GM18519 (cell line): Measurements from ENCODE around the gene CLSTN1.

Experiments used
- ATAC-seq: cut with Tn5 transposase; IDR thresholded peaks from one replicate; pipeline ENCODE4 v1.9.1; 2021; ENCODE audit warnings: mild to moderate bottlenecking, moderate library complexity; ENCODE audit not compliant: unreplicated experiment, low FRiP score

The CLSTN1 gene

DNA sequence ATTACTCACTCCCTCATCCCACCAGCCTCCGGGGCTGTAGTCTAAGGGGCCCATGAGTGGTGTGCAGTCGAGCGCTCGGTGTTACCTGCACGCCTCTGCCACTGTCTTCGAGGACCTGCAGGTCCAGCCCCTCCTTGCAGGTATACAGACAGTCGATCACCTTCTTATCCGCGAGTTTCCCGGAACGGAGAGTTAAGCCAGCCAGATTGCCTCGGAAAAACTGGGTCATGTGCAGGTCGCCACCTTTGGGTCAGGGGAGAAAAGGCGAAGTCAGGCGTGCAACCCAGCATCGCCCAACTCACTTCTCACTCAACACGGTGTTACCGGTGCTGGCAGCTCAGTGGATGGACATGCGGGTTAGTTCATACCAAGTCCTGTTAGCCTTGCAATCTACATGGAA lies 88.0 kb downstream of the CLSTN1 start:
- no peak for ATAC-seq

DNA sequence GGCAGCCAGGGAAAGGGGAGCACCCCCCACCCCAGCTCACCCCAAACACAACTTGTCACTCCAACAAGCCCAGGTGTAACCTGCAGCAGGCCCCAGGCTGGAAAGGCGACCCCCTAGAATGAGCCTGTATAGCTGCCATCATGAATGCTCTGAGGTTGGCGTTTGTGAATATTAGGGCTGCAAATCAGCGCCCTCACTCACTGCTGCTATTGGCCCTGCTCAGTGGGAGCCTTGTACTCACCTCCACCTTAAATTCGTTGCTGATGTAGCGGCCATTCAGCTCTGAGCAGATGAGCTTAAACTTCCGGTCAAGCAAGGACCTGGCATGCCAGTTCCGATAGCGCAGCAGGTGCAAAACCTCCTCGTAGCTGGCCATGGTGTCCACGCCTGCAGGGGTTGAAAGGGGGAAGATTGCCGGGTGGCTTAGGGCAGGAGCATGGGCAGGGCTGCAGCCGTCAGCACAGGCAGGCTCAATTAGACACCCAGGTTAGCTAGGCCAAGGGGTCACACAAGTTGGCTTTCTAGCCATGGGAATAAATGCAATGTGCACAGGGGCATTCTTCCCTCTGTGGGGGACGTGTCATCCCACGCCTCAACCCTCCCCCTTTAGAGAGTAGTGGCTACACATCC lies 90.5 kb downstream of the CLSTN1 start:
- no peak for ATAC-seq

DNA sequence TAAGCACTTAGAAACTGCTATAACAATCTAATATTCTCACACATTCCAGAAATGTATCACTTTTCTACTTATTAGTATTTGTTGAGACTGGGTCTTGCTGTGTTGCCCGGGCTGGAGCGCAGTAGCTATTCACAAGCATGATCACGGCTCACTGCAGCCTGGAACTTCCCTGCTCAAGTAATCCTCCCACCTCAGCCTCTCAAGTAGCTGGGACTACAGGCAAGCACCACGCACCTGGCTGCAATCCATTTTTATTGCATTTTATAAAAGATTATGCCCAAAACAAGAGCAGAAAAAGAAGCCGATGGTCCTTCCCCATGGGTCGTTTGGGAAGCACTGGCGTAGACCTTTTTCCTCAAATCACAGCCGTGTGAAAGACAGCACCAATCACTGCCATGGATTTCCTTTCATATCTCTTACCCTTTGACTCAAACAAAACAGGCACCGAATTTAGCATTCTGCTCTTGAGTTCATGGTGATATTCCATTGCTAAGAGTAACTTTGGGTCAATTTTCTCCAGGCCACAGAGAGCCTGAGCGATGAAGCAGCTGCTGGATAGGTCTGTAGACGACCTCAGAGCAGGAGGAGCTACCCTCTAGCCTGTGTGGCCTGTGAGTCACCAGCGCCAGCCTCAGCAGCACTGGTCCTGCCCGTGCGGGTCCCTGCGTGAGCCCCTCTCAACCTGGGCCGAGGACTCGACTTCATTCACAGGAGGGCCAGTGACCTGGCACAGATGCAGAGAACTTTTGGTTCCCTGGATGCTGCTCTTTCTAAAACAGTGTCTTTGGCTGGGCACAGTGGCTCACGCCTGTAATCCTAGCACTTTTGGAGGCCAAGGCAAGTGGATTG lies 91.4 kb downstream of the CLSTN1 start:
- no peak for ATAC-seq

DNA sequence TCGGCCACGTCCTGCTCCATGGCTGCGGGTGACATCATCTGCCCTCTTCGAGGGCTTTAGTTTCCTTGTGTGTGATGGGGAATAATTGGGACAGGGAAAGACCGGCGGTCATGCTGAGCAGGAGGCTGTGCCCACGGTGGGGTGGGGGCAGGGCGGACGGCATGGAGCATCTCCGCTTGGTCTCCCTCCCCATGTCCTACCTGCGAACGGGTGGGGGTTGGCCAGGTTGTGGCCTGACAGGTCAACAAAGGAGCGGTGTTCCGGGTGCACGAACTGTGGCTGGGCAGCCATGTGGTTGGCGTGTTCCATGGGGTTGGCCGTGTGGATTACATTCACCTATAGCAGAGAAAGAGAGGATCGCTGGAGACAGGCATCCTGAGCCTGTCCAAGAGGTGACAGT lies 92.2 kb downstream of the CLSTN1 start:
- ATAC-seq: no peak

DNA sequence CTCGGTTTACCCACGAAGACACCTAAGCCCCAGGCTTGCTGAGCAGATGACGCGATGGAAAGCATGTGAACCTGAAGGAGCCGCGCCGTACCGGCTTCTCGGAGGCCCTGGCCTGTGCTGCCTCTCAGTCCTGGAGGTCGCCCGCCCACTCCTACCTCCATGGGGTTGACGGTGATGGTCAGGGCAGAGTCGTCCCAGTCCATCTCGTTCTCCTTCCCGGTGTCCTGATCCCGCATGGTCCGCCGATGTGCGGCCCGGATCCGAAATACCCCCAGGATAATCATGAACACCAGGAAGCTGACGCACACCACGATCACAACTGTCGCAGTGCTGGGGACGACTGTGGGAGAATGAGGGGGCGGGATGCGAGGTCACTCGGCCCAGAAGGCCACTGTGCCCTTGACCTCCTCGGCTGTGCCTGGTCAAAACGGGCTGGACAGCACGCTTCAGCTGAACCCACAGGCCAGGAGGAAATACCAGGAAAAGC lies 92.7 kb downstream of the CLSTN1 start:
- no peak for ATAC-seq

DNA sequence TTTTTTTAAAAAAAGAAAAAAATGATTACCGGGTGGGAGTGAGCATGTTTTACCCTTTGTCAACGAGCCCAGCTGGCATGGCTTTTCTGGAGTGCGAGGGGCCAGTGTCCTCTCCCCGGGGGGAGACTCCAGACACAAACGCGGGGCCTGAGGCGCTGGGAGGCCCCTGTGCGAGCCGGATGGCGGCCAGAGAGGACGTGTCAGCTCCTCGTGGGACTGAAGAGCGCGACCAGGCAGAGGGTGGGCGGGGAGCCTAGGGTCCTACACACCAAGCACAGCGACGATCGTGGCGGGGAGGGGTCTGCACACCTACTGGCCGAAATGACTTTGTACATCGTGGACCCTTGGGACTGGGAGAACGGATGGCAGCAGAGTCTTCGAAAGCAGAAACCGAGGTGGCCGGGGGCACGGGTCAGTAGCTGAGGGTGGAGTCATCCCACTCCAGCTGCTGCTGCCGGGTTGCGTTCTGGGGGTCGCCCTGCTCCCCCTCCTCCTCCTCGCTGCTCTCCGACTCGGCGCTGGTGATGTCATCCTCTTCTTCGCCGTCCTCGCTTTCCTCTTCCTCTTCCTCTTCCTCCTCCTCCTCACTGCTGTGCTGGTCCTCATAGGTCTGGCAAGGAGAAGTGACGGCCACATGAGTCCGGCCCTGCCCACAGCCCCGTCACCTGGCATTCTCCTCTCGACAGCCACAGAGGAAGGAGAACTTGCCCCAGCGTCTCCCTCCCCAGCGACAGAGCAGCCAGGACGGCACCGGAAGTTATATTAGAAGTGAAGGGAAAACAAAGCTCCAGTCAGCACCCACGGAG lies 93.5 kb downstream of the CLSTN1 start:
- no peak for ATAC-seq

DNA sequence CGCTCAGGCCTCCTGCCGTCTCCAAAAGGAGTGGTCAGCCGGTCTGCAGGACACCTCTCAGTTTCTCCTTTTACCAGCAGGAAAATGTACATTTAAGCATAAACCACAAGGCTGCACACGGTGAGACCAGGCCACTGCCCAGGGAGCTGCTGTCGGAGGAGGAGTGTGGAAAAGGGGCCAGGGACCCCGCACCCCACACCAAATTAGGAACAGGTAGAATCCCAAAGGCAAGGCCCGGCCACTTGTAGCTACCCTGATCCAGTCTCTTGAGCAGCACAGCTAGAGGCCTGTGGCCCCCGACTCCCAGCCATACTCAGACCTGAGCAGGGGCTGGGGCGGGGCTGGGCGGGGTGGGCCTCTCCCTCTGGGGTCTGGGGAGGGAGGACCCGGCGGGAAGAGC lies 94.2 kb downstream of the CLSTN1 start:
- ATAC-seq: no peak

DNA sequence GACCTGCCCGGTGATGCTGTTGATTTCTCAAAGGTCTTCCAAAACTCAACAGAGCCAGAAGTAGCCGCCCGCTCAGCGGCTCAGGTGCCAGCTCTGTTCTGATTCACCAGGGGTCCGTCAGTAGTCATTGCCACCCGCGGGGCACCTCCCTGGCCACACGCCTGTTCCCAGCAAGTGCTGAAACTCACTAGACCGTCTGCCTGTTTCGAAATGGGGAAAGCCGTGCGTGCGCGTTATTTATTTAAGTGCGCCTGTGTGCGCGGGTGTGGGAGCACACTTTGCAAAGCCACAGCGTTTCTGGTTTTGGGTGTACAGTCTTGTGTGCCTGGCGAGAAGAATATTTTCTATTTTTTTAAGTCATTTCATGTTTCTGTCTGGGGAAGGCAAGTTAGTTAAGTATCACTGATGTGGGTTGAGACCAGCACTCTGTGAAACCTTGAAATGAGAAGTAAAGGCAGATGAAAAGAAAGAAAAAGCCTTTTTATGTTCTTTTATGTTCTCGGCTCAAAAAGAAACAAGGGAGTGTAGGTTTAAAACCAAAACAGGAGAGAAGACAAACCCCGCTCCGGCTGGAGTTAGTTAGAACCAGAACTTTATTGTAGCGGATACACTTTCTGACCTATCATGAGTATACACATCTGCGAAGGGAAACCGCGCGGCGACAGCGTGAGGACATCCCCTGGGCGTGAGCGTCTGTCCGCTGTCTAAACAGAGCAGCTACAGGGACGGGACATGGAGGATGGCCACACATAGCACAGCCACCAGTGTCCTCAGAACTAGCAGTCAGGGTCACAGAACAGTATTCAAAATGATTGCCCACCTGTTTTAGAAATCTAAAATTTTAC lies 95.1 kb downstream of the CLSTN1 start:
- ATAC-seq: no peak

DNA sequence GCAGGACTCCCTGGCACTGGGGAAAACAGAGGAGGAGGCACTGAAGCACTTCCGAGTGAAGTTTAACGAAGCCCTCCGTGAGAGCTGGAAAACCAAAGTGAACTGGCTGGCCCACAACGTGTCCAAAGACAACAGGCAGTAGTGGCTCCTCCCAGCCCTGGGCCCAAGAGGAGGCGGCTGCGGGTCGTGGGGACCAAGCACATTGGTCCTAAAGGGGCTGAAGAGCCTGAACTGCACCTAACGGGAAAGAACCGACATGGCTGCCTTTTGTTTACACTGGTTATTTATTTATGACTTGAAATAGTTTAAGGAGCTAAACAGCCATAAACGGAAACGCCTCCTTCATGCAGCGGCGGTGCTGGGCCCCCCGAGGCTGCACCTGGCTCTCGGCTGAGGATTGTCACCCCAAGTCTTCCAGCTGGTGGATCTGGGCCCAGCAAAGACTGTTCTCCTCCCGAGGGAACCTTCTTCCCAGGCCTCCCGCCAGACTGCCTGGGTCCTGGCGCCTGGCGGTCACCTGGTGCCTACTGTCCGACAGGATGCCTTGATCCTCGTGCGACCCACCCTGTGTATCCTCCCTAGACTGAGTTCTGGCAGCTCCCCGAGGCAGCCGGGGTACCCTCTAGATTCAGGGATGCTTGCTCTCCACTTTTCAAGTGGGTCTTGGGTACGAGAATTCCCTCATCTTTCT lies 96.7 kb downstream of the CLSTN1 start:
- ATAC-seq: no peak

DNA sequence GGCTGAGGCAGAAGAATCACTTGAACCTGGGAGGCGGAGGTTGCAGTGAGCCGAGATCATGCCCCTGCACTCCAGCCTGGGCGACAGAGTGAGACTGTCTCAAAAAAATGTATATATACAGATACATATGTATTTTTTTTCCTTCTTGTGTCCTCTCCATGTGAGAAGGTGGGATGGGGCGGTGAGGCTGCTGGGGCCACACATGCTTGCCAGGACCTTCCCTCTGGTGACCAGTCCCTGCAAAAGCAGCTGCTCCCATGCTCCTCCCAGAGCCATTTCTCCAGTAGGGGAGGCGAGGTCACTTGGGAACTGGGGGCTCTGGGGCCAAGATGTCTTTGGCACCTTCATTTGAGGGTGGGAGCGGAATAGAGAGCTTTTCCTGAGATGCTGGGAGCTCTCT lies 97.4 kb downstream of the CLSTN1 start:
- ATAC-seq: no peak

DNA sequence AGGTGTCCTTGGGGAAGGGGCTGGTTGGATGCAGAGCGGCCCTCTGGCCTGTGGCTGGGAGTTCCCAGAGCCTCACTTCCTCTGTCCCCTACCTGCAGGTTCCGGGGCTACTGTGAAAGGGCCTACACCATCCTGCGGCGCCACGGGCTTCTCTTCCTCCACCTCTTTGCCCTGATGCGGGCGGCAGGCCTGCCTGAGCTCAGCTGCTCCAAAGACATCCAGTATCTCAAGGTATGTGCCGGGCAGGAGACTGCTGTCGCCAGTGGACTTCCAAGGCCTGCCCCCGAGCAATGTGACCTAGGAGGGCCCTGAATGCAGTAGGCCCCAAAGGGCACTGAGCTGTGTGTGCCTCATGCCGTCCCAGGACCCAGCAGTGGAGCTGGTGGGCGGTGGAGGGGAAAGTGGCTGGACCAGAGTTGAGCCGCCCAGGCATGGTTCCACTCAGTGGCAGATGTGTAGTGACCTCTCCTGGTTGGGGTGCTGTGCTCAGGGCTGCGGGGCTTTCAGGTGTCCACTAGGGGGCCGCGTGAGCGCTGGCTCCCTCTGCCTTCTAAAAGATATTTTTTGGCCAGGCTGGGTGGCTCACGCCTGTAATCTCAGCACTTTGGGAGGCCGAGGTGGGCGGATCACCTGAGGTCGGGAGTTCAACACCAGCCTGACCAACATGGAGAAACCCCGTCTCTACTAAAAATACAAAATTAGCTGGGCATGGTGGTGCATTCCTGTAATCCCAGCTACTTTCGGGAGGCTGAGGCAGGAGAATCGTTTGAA lies 98.9 kb downstream of the CLSTN1 start:
- no peak for ATAC-seq

DNA sequence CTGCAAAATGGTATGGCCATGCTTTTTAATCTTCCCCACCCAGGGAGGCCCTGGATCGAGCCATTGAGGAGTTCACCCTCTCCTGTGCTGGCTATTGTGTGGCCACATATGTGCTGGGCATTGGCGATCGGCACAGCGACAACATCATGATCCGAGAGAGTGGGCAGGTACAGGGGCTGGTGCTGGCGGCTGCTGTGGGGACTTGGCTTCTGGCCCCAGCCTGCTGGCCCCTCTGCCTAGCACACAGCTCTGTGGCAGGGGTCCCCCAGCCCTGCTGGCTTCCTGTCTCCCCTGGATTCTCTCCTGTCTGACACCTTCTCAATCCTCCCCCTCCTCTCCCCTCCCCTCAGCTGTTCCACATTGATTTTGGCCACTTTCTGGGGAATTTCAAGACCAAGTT lies 99.8 kb downstream of the CLSTN1 start:
- ATAC-seq: no peak

DNA sequence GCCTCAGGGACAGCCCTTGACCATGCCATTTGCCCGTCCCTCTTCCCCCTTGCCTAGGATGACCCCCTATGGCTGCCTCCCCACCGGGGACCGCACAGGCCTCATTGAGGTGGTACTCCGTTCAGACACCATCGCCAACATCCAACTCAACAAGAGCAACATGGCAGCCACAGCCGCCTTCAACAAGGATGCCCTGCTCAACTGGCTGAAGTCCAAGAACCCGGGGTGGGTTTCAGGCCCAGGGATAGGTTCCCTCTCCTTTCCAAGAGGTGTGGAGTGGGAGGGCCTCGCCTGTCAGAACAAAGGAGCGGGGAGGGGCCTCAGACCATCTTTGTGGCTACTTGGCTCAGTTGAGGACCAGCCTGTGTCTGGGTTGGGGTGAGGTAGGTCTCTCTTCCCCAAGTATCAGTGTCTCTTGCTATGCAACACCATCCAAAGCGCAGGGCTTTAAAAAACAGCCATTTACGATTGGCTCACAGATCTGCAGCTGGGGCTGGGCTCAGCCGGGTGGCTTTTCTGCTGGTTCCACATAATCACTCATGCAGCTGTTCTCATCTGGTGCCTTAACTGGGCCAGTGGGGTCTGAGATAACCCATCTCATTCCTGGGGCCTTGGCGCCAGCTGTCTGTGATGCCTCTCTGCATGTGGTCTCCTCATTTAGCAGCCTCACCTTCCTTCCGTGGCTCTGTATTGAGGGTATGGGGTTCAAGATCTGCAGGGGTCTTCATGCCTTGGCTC lies 100.5 kb downstream of the CLSTN1 start:
- ATAC-seq: no peak

DNA sequence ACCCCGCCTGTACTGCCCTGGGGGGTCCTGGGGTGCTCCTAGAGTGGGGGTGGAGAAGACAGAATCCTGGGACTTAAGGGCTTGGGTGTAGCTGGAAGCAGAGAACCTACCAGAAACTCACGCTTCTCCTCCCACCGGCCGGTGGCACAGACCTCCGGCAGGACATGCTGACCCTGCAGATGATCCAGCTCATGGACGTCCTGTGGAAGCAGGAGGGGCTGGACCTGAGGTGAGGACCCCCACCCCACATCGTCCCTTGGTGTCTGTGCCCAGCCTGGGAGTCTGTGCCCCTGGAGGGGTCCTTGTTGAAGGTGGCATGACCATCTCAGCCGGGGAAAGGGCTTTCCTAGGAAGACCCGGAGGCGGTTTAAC lies 101.4 kb downstream of the CLSTN1 start:
- no peak for ATAC-seq

DNA sequence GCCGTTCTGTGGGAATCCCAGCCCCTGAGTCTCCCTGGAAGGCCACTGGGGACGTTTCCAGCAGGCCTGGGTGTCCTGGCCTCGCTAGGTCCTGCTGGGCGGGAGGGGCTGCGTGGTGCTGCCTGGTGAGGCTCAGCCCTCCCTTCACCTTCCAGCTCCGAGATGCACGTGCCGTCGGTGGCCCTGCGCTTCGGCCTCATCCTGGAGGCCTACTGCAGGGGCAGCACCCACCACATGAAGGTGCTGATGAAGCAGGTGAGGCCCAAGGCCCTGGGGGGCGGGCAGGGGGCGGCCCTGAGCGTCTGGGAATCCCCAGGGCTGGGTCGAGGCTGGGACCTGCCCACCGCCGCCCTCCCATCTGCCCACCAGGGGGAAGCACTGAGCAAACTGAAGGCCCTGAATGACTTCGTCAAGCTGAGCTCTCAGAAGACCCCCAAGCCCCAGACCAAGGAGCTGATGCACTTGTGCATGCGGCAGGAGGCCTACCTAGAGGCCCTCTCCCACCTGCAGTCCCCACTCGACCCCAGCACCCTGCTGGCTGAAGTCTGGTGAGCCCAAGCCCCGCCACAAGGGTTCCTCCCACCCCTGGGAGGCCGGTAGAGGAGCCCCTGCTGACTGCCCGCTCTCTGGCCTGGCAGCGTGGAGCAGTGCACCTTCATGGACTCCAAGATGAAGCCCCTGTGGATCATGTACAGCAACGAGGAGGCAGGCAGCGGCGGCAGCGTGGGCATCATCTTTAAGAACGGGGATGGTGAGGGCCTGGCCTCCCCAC lies 102.0 kb downstream of the CLSTN1 start:
- ATAC-seq: no peak

DNA sequence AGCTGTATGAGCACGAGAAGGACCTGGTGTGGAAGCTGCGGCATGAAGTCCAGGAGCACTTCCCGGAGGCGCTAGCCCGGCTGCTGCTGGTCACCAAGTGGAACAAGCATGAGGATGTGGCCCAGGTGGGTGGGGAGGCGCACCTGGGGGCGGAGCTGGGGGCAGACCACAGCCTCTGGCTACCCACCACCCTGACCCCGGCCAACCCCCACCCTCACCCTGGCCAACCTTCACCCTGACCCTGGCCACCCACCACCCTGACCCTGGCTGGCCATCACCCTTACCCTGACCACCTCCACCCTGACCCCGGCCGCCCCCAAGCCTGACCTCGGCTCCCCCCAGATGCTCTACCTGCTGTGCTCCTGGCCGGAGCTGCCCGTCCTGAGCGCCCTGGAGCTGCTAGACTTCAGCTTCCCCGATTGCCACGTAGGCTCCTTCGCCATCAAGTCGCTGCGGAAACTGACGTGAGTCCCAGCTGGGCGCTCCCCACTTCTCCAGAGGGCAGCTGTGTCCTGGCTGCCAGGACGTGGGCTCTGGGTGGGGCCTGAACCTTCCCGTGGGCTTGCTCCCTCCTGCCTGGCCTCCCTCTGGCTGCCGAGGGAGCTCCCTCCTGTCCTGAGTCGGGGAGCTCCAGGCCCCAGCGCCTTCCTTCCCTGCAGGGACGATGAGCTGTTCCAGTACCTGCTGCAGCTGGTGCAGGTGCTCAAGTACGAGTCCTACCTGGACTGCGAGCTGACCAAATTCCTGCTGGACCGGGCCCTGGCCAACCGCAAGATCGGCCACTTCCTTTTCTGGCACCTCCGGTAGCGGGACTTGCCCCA lies 102.8 kb downstream of the CLSTN1 start:
- no peak for ATAC-seq
